ENCODE measurements around the gene FAM9C.
A peak's percentile ranks its signal among the peaks of the same experiment; 100 is the strongest.

Gene FAM9C

GRCh38 chrX:13007519-13008188 is 36.8 kb downstream of the FAM9C start:
- peak; percentile 72 for DNase-seq

DNA sequence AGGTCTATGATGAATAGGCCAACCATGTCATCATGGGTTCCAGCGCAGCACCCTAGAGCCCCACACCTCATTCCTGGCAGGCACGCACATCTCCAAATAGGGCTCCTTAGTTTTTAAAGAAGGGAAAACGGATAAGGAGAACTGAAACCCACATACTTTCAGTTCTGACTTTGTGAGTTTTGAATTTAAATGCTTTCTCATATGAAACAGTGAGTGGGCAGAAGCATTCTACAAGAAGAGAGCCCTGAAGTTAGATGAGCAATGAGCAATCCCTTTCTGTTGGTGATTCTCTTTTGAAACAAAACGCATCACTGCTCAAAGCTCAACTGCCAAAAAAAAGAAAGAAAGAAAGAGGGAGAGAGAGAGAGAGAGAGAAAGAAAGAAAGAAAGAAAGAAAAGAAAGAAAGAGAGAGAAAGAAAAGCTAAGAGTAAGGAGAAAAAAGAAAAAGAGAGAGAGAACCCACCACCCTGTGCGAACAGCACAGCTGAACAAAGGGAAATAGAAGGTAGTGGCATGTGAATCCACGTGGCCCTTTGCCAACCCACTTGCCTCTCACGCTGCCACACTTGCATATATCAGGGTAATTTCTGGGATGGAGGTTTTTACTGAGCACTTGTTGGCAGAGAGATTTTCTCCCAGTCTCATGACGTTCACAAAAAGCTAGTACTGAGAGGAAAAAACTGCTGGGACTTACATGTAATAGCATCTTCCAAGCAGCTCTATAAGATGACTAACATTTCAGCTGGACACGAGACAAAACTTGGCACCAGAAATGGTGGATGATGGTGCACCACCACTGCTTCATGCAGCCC is 38.6 kb downstream of the FAM9C start:
- no peak for DNase-seq

DNA sequence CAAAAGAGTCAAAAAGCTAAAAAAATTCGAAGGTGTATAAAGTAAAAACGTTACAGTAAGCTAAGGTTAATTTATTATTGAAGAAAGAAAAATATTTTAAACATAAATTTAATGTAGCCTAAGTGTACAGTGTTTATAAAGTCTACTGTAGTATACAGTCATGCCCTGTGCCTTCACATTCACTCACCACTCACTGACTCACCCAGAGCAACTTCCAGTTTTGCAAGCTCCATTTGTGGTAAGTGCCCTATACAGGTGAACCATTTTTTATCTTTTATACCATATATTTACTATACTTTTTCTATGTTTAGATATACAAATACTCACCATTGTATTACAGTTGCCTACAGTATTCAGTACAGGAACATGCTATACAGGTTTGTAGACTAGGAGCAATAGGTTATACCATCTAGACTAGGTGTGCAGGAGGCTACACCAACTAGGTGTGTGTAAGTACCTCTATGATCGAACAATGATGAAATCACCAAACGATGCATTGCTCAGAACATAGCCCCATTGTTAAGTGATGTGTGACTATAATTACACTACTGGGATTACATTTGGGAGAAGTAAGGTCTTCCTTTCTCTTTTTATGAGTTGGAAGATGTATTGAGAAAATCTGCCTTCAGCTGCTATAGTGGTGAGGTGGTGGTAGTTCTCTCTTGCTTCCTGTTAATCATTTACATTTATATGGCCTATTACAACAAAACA is 42.3 kb downstream of the FAM9C start:
- DNase-seq = no peak

GRCh38 chrX:13001097-13001496 is 43.3 kb downstream of the FAM9C start:
- DNase-seq = no peak

GRCh38 chrX:13000301-13000811 is 44.1 kb downstream of the FAM9C start:
- no peak for DNase-seq

DNA sequence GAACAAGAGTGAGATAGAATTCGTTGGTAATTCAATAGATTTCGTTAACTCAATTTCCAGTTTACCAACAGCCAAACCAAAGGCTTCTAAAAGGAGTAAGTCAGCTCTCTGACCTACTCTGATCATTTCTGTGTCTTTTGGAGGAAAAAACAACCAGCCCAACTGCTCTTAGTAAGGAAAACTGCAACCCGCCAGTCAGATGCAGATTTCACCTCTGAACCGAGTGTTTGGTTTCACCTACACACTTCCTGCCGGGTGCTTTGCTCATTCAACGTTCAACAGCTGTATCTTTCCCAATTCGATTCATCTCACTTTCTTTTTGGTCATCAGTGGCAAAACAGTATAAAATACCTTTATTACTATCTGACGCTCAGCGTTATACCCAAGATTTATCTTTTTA is 45.0 kb downstream of the FAM9C start:
- DNase-seq = no peak

- no peak for DNase-seq
Observed at GRCh38 chrX:12997906-12998687, 46.3 kb downstream of the FAM9C start.

DNA sequence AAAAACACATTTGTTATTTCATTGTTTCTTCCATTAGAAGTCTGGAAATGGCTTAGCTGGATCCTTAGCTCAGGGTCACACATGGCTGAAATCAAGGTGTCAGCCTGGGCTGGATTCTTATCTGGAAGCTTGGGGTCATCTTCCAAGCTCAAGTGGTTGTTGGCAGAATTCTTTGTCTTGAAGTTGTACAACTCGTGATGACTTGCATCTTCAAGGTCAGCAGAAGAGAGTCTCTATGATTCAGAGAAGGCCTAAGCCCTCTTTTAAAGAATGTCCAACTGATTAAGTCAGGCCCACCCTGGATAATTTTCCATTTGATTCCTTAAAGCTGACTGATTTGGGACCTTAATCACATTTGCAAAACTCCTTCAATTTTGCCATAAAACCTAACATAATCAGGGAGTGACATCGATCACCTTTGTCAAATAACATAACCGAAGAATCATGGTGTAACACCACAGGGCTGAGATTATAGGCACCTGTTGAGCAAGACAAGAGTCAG is 47.4 kb downstream of the FAM9C start:
- no peak for DNase-seq

DNA sequence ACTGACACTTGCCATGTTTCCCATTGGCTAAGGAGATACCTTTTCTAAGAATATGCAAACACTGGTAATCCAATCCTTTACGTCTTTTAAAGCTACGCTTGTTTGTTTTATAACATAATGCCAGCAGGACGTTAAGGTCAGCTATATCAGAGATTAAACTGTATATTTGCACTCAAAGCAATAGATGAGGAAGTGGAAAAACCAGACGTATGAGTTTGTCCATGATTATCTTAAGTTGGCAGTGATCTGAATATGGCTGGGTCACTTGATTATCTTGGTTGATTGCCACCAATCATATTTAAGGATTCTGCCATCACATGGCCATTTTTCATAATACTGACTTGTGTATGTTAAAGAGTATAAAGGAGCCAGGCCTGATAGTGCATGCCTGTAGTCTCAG is 50.1 kb downstream of the FAM9C start:
- DNase-seq = no peak

- no peak for DNase-seq
Observed at GRCh38 chrX:12993826-12994225, 50.6 kb downstream of the FAM9C start.

- no peak for DNase-seq
Observed at GRCh38 chrX:12992544-12993118, 51.8 kb downstream of the FAM9C start.

DNA sequence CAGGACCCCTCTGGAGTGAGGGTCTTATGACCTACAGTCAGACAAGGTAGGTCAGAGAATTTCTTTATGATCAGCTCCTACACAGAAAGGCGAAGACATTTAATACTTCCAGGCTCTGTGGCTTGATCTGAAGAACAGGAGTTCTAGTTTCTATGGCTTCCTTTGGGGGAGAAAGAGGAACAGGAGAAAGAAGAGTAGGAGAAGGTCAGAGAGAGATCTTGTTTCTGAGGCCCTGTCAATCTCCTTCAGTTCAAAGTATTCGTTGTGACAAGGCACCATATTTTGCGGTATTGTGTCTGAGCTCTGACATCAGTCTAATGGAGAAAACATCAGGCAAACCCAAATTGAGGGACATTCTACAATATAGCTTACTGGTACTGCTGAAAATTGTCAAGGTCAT is 52.8 kb downstream of the FAM9C start:
- no peak for DNase-seq

DNA sequence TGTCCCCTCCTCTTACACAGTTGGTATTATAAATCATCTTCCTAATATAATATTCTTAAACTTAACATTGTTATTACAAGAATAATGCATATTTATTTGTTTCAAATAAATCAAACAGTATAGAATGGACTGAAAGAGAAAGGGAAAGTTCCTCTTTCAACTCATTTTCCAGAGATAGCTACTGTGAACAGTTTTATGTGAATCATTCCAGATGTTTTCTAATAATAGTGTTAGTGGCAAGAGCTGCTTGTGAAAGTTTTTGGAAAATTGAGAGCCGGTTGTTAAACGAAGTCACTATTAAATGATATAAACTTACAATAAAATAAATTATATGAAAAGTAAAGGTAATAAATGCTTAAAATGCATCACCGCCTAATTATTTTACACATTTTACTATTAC is 55.0 kb downstream of the FAM9C start:
- DNase-seq = no peak

- peak; percentile 60 for DNase-seq
Observed at GRCh38 chrX:12988797-12989196, 55.6 kb downstream of the FAM9C start.

DNA sequence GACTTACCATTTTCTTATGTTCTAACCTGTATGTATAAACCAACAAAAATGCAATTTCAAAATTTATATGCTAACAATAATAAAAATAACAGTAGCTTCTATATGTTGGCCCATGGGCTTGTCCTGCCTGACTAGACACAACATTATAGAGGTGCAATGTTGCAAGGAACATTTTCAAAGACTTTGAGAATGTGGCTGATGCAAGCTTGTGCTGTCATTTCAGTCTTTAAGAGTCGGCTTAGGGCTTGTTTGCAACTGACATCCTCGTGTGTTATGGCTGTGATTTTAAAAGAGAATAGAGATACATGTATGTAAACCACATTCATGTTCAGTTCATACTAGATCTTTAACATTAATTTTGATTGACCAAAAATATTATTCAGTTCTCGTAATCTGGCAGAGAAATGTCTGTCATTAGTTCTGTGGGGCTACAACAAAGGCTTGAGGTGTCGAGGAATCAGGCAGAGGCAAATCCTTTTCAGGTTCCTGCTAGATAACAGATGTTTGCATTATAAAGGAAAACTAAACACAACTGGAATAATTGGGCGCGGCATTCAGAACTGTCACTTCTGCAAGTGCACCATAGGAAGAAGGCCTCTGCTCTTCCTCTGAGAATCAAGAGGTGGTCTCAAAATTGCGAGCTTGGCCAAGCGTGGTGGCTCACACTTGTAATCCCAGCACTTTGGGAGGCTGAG is 56.4 kb downstream of the FAM9C start:
- peak; percentile 30 for DNase-seq

- no peak for DNase-seq
Observed at GRCh38 chrX:12987340-12987739, 57.1 kb downstream of the FAM9C start.

- DNase-seq = no peak
Observed at GRCh38 chrX:12986886-12987285, 57.5 kb downstream of the FAM9C start.

GRCh38 chrX:12986164-12986779 is 58.1 kb downstream of the FAM9C start:
- no peak for DNase-seq

All from fibroblast of skin of scalp (primary cell).